HG03521 (cell line): Measurements from ENCODE around the gene FAM83F.

Experiments
- ATAC-seq: cut with Tn5 transposase; IDR thresholded peaks from one replicate; pipeline ENCODE4 v1.9.1; 2021; ENCODE audit warnings: mild to moderate bottlenecking, moderate library complexity; ENCODE audit not compliant: unreplicated experiment

FAM83F gene

GRCh38 chr22:40054486-40054885 lies 59.7 kb downstream of the FAM83F start:
- ATAC-seq = no peak

- ATAC-seq = no peak
Measured at GRCh38 chr22:40055143-40055883, 60.6 kb downstream of the FAM83F start.

GRCh38 chr22:40056154-40056553 lies 61.4 kb downstream of the FAM83F start:
- no peak for ATAC-seq

GRCh38 chr22:40056559-40056958 lies 61.8 kb downstream of the FAM83F start:
- no peak for ATAC-seq

- ATAC-seq = no peak
Measured at GRCh38 chr22:40057652-40058051, 62.9 kb downstream of the FAM83F start.

- no peak for ATAC-seq
Measured at GRCh38 chr22:40058265-40058664, 63.5 kb downstream of the FAM83F start.

- no peak for ATAC-seq
Measured at GRCh38 chr22:40065981-40066380, 71.2 kb downstream of the FAM83F start.

- no peak for ATAC-seq
Measured at GRCh38 chr22:40067639-40068038, 72.9 kb downstream of the FAM83F start.

GRCh38 chr22:40070701-40071100 lies 75.9 kb downstream of the FAM83F start:
- ATAC-seq = no peak

- no peak for ATAC-seq
Measured at GRCh38 chr22:40071720-40072119, 77.0 kb downstream of the FAM83F start.

- no peak for ATAC-seq
Measured at GRCh38 chr22:40076702-40077645, 82.2 kb downstream of the FAM83F start.

GRCh38 chr22:40077646-40078016 lies 82.9 kb downstream of the FAM83F start:
- ATAC-seq = no peak

GRCh38 chr22:40081662-40082061 lies 86.9 kb downstream of the FAM83F start:
- ATAC-seq = no peak

GRCh38 chr22:40082184-40082583 lies 87.4 kb downstream of the FAM83F start:
- ATAC-seq = no peak

GRCh38 chr22:40083794-40084193 lies 89.0 kb downstream of the FAM83F start:
- no peak for ATAC-seq

GRCh38 chr22:40084246-40084645 lies 89.5 kb downstream of the FAM83F start:
- ATAC-seq = no peak

- no peak for ATAC-seq
Measured at GRCh38 chr22:40088818-40089217, 94.1 kb downstream of the FAM83F start.
